ENCODE data around the gene CHD1L. TPM values are rescaled to one million over a fixed set of nuclear protein-coding genes. Genes with fewer than 3 reads are reported as not detected.

CHD1L gene
- total RNA-seq, 1 experiment from 2014 or later: 64.2 TPM

- no peak overlapping the region for H3K14ac ChIP-seq (ENCODE audit: insufficient read depth, low read length)
- Mint-ChIP-seq H3K9me3 (no peaks in the 10 kb centered on the region), H3K4me3 (peak overlapping the region in 1 of 2 experiments; percentile 23; a peak in 1 of 5 replicates), H3K4me1 (peaks cover 43 to 46% of the 10 kb centered on the region in 2 experiments), H3K36me3 (ENCODE audit: insufficient read depth in 1 of 3, low read depth in 3 of 3) (peaks cover 0 to 9% (median 4%) of the 10 kb centered on the region in 3 experiments; a peak in 4 of 7 replicates), H3K27ac (peak overlapping the region in 1 of 3 experiments; percentile 31; a peak in 1 of 7 replicates), H3K27me3 (ENCODE audit: low read depth) (no peaks in the 10 kb centered on the region)
- no peak overlapping the region for H3K27ac ChIP-seq (ENCODE audit: insufficient read length, low read depth, low read length)
- H2AK5ac ChIP-seq (ENCODE audit: insufficient read length, low read length): no peak overlapping the region
- no peaks in the 10 kb centered on the region for H3K27me3 ChIP-seq (ENCODE audit: insufficient read depth, low read length)
- H3K23ac ChIP-seq (ENCODE audit: insufficient read length, low read depth, low read length): no peak overlapping the region
- DNase-seq: no peak
- H2BK12ac ChIP-seq (ENCODE audit: insufficient read length, low read depth, low read length): no peak overlapping the region
- H3K56ac ChIP-seq (ENCODE audit: insufficient read length, low read depth, low read length): no peak overlapping the region
- H2BK120ac ChIP-seq (ENCODE audit: low read depth, low read length, poor library complexity, severe bottlenecking): no peak overlapping the region
- no peak overlapping the region for H2BK20ac ChIP-seq (ENCODE audit: low read depth, low read length, poor library complexity, severe bottlenecking)
- H3K9me3 ChIP-seq (ENCODE audit: control insufficient read depth, low read depth, low read length): no peaks in the 10 kb centered on the region
- H4K8ac ChIP-seq (replicated peaks; ENCODE audit: insufficient read length, low read depth, low read length): no peak overlapping the region
- no CpG with 5 or more reads among the region's 4 CpGs for WGBS (ENCODE audit: extremely low coverage, insufficient read length, low lambda C conversion rate)
- H2BK15ac ChIP-seq (ENCODE audit: low read depth, low read length): no peak overlapping the region
- H3K79me2 ChIP-seq (ENCODE audit: insufficient read depth, low read length): peaks cover 30% of the 10 kb centered on the region; the same call in 1 of the 2 replicates
- TF ChIP-seq CTCF (conservative IDR thresholded peaks at IDR 0.05): no peak
- H2AFZ ChIP-seq (ENCODE audit: low read length): no peak overlapping the region
- H3K4me1 ChIP-seq (ENCODE audit: insufficient read depth, low read length): peaks cover 11% of the 10 kb centered on the region
- H3T11ph ChIP-seq (ENCODE audit: low read length): no peak overlapping the region
- peaks cover 4% of the 10 kb centered on the region for H3K23me2 ChIP-seq (ENCODE audit: insufficient read length, low read depth, low read length, poor library complexity, severe bottlenecking)
- H3K79me1 ChIP-seq (ENCODE audit: insufficient read depth, low read depth, low read length, poor library complexity, severe bottlenecking): peaks cover 4% of the 10 kb centered on the region
- no peak overlapping the region for H4K5ac ChIP-seq (ENCODE audit: insufficient read length, low read depth, low read length)
- H2BK5ac ChIP-seq (ENCODE audit: insufficient read length, low read length): no peak overlapping the region
- no peak overlapping the region for H4K91ac ChIP-seq (ENCODE audit: insufficient read length, low read depth, low read length)
- no peak overlapping the region for H3K4ac ChIP-seq (ENCODE audit: low read depth, low read length)
- peaks cover 3% of the 10 kb centered on the region for H4K20me1 ChIP-seq (ENCODE audit: control insufficient read depth, insufficient read depth, insufficient read length)
- H3K18ac ChIP-seq (ENCODE audit: insufficient read length, low read depth, low read length): no peak overlapping the region
- no peak overlapping the region for H3K9ac ChIP-seq (ENCODE audit: extremely low read depth, insufficient read length, low read length)
- H3K4me2 ChIP-seq (ENCODE audit: insufficient read depth, insufficient read length, low read length): no peak overlapping the region
These were observed 5.3 kb downstream of the CHD1L start for GRCh38 chr1:147247656-147248238.
